ENCODE results near the gene FBXW7. TPM values are rescaled to one million over a fixed set of nuclear protein-coding genes. Genes with fewer than 3 reads are reported as not detected.

Gene FBXW7
- total RNA-seq, 1 experiment from 2014 or later: 27.1 TPM

DNA sequence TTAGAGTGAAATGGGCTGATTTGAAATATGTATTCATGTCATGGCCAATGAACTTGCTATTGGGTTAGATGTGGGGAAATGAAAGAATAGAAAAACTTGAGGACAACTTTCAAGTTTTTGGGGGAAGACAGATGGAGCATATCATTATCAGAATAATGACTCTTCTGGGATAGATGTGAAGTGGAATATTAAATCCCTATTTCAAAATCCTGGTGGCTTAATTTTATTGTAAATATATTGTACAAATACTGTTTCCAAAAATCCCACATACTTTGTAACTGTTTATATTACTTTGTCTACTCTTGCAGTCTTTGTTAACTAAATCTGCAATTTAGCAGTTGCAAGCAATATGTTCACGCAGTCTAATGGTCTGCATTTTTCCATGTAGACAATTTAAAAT is 35.9 kb upstream of the FBXW7 start:
- Histone ChIP-seq H3K79me1 (ENCODE audit: insufficient read depth, low read depth, low read length, poor library complexity, severe bottlenecking) (no peaks in the 10 kb centered on the region), H3K4me2 (ENCODE audit: insufficient read depth, insufficient read length, low read length) (no peak overlapping the region), H3K9ac (ENCODE audit: extremely low read depth, insufficient read length, low read length) (no peak overlapping the region), H4K5ac (ENCODE audit: insufficient read length, low read depth, low read length) (no peak overlapping the region), H3K4me1 (ENCODE audit: insufficient read depth, low read length) (no peaks in the 10 kb centered on the region), H2AK5ac (ENCODE audit: insufficient read length, low read length) (no peak overlapping the region), H2AFZ (ENCODE audit: low read length) (no peak overlapping the region), H3K9me3 (ENCODE audit: control insufficient read depth, low read depth, low read length) (no peaks in the 10 kb centered on the region), H2BK5ac (ENCODE audit: insufficient read length, low read length) (no peak overlapping the region), H2BK15ac (ENCODE audit: low read depth, low read length) (no peak overlapping the region), H3K79me2 (ENCODE audit: insufficient read depth, low read length) (no peaks in the 10 kb centered on the region), H3K56ac (ENCODE audit: insufficient read length, low read depth, low read length) (no peak overlapping the region), H3K18ac (ENCODE audit: insufficient read length, low read depth, low read length) (no peak overlapping the region), H3K23me2 (ENCODE audit: insufficient read length, low read depth, low read length, poor library complexity, severe bottlenecking) (no peaks in the 10 kb centered on the region), H3K14ac (ENCODE audit: insufficient read depth, low read length) (no peak overlapping the region), H2BK20ac (ENCODE audit: low read depth, low read length, poor library complexity, severe bottlenecking) (no peak overlapping the region), H4K8ac (replicated peaks; ENCODE audit: insufficient read length, low read depth, low read length) (no peak overlapping the region), H3K23ac (ENCODE audit: insufficient read length, low read depth, low read length) (no peak overlapping the region), H2BK12ac (ENCODE audit: insufficient read length, low read depth, low read length) (no peak overlapping the region), H4K20me1 (ENCODE audit: control insufficient read depth, insufficient read depth, insufficient read length) (no peaks in the 10 kb centered on the region), H3K27ac (ENCODE audit: insufficient read length, low read depth, low read length) (no peak overlapping the region), H4K91ac (ENCODE audit: insufficient read length, low read depth, low read length) (no peak overlapping the region), H3K4ac (ENCODE audit: low read depth, low read length) (no peak overlapping the region), H2BK120ac (ENCODE audit: low read depth, low read length, poor library complexity, severe bottlenecking) (no peak overlapping the region), H3T11ph (ENCODE audit: low read length) (no peak overlapping the region), H3K27me3 (ENCODE audit: insufficient read depth, low read length) (no peaks in the 10 kb centered on the region)
- Mint-ChIP-seq H3K36me3 (ENCODE audit: insufficient read depth in 1 of 3, low read depth in 3 of 3) (no peaks in the 10 kb centered on the region), H3K9me3 (no peaks in the 10 kb centered on the region), H3K4me1 (peaks cover 2 to 3% of the 10 kb centered on the region in 2 experiments; a peak in 1 of 4 replicates), H3K27me3 (ENCODE audit: low read depth) (no peaks in the 10 kb centered on the region), H3K4me3 (no peak overlapping the region), H3K27ac (no peak overlapping the region)
- WGBS (ENCODE audit: extremely low coverage, insufficient read length, low lambda C conversion rate): no CpG with 5 or more reads among the region's 1 CpG
- DNase-seq: no peak
- TF ChIP-seq, protein P1, sequence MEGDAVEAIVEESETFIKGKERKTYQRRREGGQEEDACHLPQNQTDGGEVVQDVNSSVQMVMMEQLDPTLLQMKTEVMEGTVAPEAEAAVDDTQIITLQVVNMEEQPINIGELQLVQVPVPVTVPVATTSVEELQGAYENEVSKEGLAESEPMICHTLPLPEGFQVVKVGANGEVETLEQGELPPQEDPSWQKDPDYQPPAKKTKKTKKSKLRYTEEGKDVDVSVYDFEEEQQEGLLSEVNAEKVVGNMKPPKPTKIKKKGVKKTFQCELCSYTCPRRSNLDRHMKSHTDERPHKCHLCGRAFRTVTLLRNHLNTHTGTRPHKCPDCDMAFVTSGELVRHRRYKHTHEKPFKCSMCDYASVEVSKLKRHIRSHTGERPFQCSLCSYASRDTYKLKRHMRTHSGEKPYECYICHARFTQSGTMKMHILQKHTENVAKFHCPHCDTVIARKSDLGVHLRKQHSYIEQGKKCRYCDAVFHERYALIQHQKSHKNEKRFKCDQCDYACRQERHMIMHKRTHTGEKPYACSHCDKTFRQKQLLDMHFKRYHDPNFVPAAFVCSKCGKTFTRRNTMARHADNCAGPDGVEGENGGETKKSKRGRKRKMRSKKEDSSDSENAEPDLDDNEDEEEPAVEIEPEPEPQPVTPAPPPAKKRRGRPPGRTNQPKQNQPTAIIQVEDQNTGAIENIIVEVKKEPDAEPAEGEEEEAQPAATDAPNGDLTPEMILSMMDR (conservative IDR thresholded peaks at IDR 0.05): no peak
